Ovary (tissue), 9 donors: Measurements from ENCODE around the gene HKDC1. TPM values are rescaled to one million over a fixed set of nuclear protein-coding genes. Genes with fewer than 3 reads are reported as not detected.

Source experiments
- DNase-seq, 5 donors: peaks; one replicate each; pipeline ENCODE4 v3.0.0-alpha.2; 2019 to 2020
- H3K27ac ChIP-seq, 2 donors: fragments of 200-600 bp; one replicate each; pipeline versions ENCODE4 v1.5.1 to v1.8.0; 2019 to 2022
- H3K27me3 ChIP-seq: fragments of 200-600 bp; one replicate; pipeline ENCODE4 v1.8.0; 2022
- H3K36me3 ChIP-seq: fragments of 200-600 bp; sonication (generic); one replicate; pipeline ENCODE4 v1.5.1; 2019
- H3K4me1 ChIP-seq: one replicate; pipeline ENCODE4 v1.8.1; 2013; ENCODE audit warnings: mild to moderate bottlenecking, moderate library complexity; ENCODE audit not compliant: insufficient read depth
- H3K4me3 ChIP-seq: fragments of 200-600 bp; sonication (generic); one replicate; pipeline ENCODE4 v1.5.1; 2017
- H3K9me3 ChIP-seq, 2 donors: fragments of 200-600 bp in 1 of 2; sonication (generic) in 1 of 2; one replicate each; pipeline versions ENCODE4 v1.5.1 to v1.8.1; 2013 to 2019; ENCODE audit warnings: mild to moderate bottlenecking in 1 of 2, moderate library complexity in 1 of 2
- EP300 ChIP-seq: sonication (generic); formaldehyde crosslinking; IDR thresholded peaks from one replicate; pipeline ENCODE4 v1.6.1; 2017; ENCODE audit warnings: antibody characterized with exemption
- POLR2A ChIP-seq: fragments of 450-650 bp; IDR thresholded peaks from one replicate; pipeline ENCODE4 v1.6.1; 2017; ENCODE audit warnings: antibody characterized with exemption, mild to moderate bottlenecking, moderate library complexity
- WGBS, 3 donors: extraction: QIAGEN DNeasy Blood & Tissue Kit in 1 of 3; methylation state at CpG; one replicate each; pipeline versions ENCODE4 v1.1.5 to v1.1.7; 2013 to 2017; 5-methylcytosine and 5-hydroxymethylcytosine counted together
- intact Hi-C, 4 donors: fragments of 100-400 bp; cut with DNase I; formaldehyde crosslinking; loops; one replicate each; pipeline versions ENCODE4 v1.11.0 to v1.15.1; 2022 to 2023
- polyA plus RNA-seq, 2 donors: library from polyadenylated mRNA; stranded (reverse); fragments of 200-250 nt in 1 of 2; fragments of 350-450 nt in 1 of 2; fragmentation: Illumina TruSeq in 1 of 2; extraction: RNeasy Lipid Tissue Mini Kit (QIAGEN cat#74804) in 1 of 2; gene quantifications; one replicate each; pipeline ENCODE4 v1.2.3, GENCODE V29; 2013 to 2014
- total RNA-seq, 7 donors: library from RNA; depleted of rRNA in 2 of 7; stranded (reverse); fragments of >200 nt in 2 of 7; fragmentation: NEBNext Ultra II Directional in 3 of 7; extraction: Animal tissue kit (Norgen Biotek cat#: 25700) in 3 of 7; gene quantifications; one replicate each; pipeline versions ENCODE4 v1.1.0 to v1.2.4, GENCODE V29; 2016 to 2023
- TF ChIP-seq, protein P1 (sequence below), 3 donors: fragments of 450-650 bp in 2 of 3; fragments of 200-600 bp in 1 of 3; IDR thresholded peaks; one replicate each; pipeline versions ENCODE4 v1.5.1 to v1.8.0; 2016 to 2022; ENCODE audit warnings: antibody characterized with exemption in 3 of 3, mild to moderate bottlenecking in 1 of 3
- donor health status: DM: no; HTN: no; CAD: no; lungs with moderate emphysema.
- donor health status: DM: no; HTN: no; CAD: no.
- donor health status: Bipolar disorder and iron deficiency.
- donor health status: DM: yes; HTN: yes; CAD: no.
- donor health status: DM: no; HTN: no; CAD: no.
- donor health status: DM: yes; HTN: yes; CAD: no.

Gene HKDC1
- total and polyA plus RNA-seq, 9 donors = 0.01 to 6.4 (median 0.94) TPM; not detected in 2

DNA sequence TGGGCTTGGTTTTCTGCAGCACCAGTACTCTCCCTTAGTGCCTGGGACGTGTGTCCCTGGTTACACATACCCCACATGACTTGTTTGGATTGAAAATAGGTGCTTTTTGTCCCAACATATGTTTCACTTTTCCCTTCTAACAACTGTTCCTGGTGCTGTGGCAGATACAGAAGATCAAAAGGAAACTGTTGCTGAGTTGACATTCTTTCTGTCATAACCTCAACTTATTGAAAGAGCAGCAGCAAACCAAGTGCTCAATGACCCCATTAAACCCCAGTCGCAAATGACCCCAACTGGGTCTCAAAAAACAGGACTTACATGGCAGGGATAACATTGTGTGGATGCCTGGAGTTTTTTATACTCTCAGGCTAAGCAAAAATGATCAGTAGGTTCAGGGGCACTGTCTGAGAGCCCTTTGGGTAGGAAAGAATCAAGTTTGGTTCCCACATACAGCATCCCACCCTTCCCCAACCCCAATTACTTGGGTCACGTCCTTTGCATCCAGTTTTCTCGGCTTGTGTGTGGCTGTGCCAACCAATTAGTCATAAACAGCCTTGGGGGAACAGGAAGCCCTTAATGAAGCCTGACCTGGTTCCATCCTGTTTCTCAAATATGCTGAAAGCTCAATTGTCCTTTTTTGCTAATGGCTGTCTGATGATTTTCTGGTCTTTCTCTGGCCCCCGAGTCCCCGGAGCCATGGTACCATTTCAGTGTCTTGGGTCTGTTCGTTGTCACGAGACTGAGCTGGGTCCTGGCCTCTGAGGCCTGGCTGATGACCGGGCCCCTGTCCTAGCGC, 4.9 kb downstream of the HKDC1 start:
- Histone ChIP-seq H3K36me3 (no peaks in the 10 kb centered on the region), H3K27ac (no peak overlapping the region), H3K4me1 (no peaks in the 10 kb centered on the region), H3K9me3 (no peaks in the 10 kb centered on the region), H3K4me3 (no peak overlapping the region), H3K27me3 (no peaks in the 10 kb centered on the region)
- 64 to 70% (median 69%) methylated on average over 10 of the region's 10 CpGs for WGBS, 3 donors
- TF ChIP-seq EP300 = no peak
- TF ChIP-seq POLR2A = no peak
- TF ChIP-seq, protein P1, sequence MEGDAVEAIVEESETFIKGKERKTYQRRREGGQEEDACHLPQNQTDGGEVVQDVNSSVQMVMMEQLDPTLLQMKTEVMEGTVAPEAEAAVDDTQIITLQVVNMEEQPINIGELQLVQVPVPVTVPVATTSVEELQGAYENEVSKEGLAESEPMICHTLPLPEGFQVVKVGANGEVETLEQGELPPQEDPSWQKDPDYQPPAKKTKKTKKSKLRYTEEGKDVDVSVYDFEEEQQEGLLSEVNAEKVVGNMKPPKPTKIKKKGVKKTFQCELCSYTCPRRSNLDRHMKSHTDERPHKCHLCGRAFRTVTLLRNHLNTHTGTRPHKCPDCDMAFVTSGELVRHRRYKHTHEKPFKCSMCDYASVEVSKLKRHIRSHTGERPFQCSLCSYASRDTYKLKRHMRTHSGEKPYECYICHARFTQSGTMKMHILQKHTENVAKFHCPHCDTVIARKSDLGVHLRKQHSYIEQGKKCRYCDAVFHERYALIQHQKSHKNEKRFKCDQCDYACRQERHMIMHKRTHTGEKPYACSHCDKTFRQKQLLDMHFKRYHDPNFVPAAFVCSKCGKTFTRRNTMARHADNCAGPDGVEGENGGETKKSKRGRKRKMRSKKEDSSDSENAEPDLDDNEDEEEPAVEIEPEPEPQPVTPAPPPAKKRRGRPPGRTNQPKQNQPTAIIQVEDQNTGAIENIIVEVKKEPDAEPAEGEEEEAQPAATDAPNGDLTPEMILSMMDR (IDR thresholded peaks at IDR 0.05) = no peak
- DNase-seq = no peak
- intact Hi-C loops = no loop called here

DNA sequence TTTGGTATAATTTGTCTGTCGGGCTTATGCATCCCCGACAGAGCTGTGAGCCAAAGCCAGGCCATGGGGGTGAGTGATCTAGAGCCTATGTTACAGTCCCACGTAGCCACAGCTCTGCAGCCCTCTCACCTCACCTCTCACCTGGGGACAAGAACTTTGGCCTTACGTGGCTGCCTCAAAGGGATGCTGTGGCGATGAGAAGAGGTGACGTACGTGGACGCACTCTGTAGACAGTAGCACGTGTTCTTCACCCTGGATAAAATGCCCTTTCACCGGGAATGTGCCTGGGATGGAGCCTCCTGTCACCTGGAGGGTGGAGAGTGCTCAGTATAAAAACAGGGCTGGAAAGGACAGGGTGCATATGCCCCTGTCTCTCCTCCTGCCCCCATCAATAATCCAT, 5.5 kb downstream of the HKDC1 start:
- no peak overlapping the region for H3K27ac ChIP-seq
- intact Hi-C loops = no loop called here

DNA sequence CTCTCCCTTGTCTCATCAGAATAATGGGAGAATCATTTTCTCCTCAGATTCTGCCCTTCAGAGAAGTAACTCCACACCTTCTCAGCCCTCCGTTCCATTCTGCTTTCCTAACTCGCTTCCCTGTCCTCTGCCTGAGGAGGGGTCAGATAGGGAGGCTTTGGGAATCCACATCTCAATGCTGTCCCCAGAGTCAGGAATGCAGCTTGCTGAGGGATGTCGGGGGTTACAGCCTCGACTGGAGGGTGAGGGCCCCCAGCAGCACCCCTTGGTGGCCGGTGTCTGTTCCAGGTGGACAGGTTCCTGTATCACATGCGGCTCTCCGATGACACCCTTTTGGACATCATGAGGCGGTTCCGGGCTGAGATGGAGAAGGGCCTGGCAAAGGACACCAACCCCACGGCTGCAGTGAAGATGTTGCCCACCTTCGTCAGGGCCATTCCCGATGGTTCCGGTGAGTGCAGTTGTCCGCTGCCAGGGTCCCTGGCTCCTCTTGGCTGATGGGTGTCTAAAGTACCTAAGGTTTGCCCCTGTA, 6.9 kb downstream of the HKDC1 start:
- Histone ChIP-seq H3K4me1 (no peaks in the 10 kb centered on the region), H3K4me3 (no peak overlapping the region), H3K36me3 (no peaks in the 10 kb centered on the region), H3K27me3 (no peaks in the 10 kb centered on the region), H3K27ac (no peak overlapping the region), H3K9me3 (no peaks in the 10 kb centered on the region)
- WGBS, 3 donors = 81 to 85% (median 83%) methylated on average over 14 of the region's 14 CpGs
- no peak for DNase-seq
- no peak for TF ChIP-seq EP300
- TF ChIP-seq, protein P1 (IDR thresholded peaks at IDR 0.05) = no peak
- TF ChIP-seq POLR2A = no peak
- intact Hi-C loops = no loop called here

More for the DNA sequence above, 5.5 kb downstream of the HKDC1 start:
- WGBS, 3 donors = 79 to 89% (median 88%) methylated on average over 10 of the region's 10 CpGs
- no peak for DNase-seq
- TF ChIP-seq, protein P1 (IDR thresholded peaks at IDR 0.05) = no peak
- TF ChIP-seq POLR2A = no peak
- no peak for TF ChIP-seq EP300
- no peaks in the 10 kb centered on the region for H3K36me3 ChIP-seq
- no peaks in the 10 kb centered on the region for H3K9me3 ChIP-seq
- H3K4me1 ChIP-seq = no peaks in the 10 kb centered on the region
- H3K27me3 ChIP-seq = no peaks in the 10 kb centered on the region
- H3K4me3 ChIP-seq = no peak overlapping the region

DNA sequence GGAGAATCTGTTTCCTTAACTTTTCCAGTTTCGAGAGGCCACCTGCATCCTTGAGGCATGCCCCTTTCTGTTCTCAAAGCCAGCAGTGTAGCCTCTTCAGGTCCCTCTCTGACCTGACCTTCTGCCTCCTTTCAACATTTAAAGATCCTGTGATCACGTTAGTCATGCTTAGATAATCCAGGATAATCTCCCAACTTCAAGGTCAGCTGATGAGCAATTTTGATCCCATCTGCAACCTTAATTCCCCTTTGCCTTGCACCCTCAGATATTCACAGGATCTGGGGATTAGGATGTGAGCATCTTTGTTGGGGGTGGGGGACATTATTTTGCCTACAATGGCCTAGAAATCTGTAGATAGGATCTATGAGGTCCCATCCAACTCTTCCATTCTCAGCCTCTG, 8.0 kb downstream of the HKDC1 start:
- Histone ChIP-seq H3K4me1 (no peaks in the 10 kb centered on the region), H3K9me3 (no peaks in the 10 kb centered on the region), H3K4me3 (no peak overlapping the region), H3K27me3 (no peaks in the 10 kb centered on the region), H3K36me3 (no peaks in the 10 kb centered on the region), H3K27ac (no peak overlapping the region)
- intact Hi-C loops = no loop called here
- DNase-seq = no peak
- no peak for TF ChIP-seq EP300
- TF ChIP-seq, protein P1 (IDR thresholded peaks at IDR 0.05) = no peak
- TF ChIP-seq POLR2A = no peak
- 57 to 90% (median 73%) methylated on average over 2 of the region's 2 CpGs for WGBS, 3 donors
